ENCODE measurements around the gene F2.

- TF ChIP-seq CTCF (IDR thresholded peaks at IDR 0.05; ENCODE audit: low read depth, low read length, missing input control), result no peak
- TF ChIP-seq MAX (IDR thresholded peaks at IDR 0.05), result no peak
- no peak for TF ChIP-seq NR2F2 (IDR thresholded peaks at IDR 0.05)
- TF ChIP-seq EGR1 (IDR thresholded peaks at IDR 0.05; ENCODE audit: low read depth in 2 of 2), result no peak
- no peak for TF ChIP-seq REST (IDR thresholded peaks at IDR 0.05)
- TF ChIP-seq ZBTB33 (IDR thresholded peaks at IDR 0.05), result no peak
- TF ChIP-seq GABPA (IDR thresholded peaks at IDR 0.05 in 1 of 2, conservative IDR thresholded peaks at IDR 0.05 in 1 of 2), result no peak
- TF ChIP-seq RAD21 (IDR thresholded peaks at IDR 0.05), result no peak
- no peak for TF ChIP-seq JUND (IDR thresholded peaks at IDR 0.05)
- no peak for TF ChIP-seq ATF3 (IDR thresholded peaks at IDR 0.05)
- TF ChIP-seq FOXA1 (IDR thresholded peaks at IDR 0.05), result no peak
- TF ChIP-seq RXRA (IDR thresholded peaks at IDR 0.05), result no peak
Measured at GRCh38 chr11:46684367-46684766, 34.6 kb upstream of the F2 start.

All from liver (tissue), 3 donors.